Urinary bladder (tissue), 4 donors: Measurements from ENCODE around the gene CAPS. TPM values are rescaled to one million over a fixed set of nuclear protein-coding genes. Genes with fewer than 3 reads are reported as not detected.
"Not testable (repeated sequence)": the region's sequence is repeated elsewhere in the genome, so short reads cannot be mapped to it uniquely, and the experiment has no call there.

ENCODE experiments used
- DNase-seq: peaks from one replicate; pipeline ENCODE4 v3.0.0-alpha.2; 2015; ENCODE audit errors: extremely low spot score
- H3K27ac ChIP-seq: one replicate; pipeline ENCODE4 v1.5.1; 2013; ENCODE audit warnings: low read depth, mild to moderate bottlenecking, moderate library complexity
- H3K36me3 ChIP-seq: one replicate; pipeline ENCODE4 v1.6.1; 2013; ENCODE audit warnings: mild to moderate bottlenecking, moderate library complexity; ENCODE audit not compliant: insufficient read depth
- H3K4me1 ChIP-seq: one replicate; pipeline ENCODE4 v1.6.1; 2013; ENCODE audit warnings: mild to moderate bottlenecking, moderate library complexity; ENCODE audit not compliant: insufficient read depth
- H3K4me3 ChIP-seq: one replicate; pipeline ENCODE4 v1.5.1; 2013; ENCODE audit warnings: low read depth, low read length
- WGBS: extraction: QIAGEN DNeasy Blood & Tissue Kit; methylation state at CpG from one replicate; pipeline ENCODE4 v1.1.7; 2013; 5-methylcytosine and 5-hydroxymethylcytosine counted together
- polyA plus RNA-seq: library from polyadenylated mRNA; stranded (reverse); fragments of 200-250 nt; gene quantifications from one replicate; pipeline ENCODE4 v1.2.3, GENCODE V29; 2013
- total RNA-seq: library from RNA; depleted of rRNA; stranded (reverse); fragments of >200 nt; gene quantifications from one replicate; pipeline ENCODE4 v1.2.3, GENCODE V29; 2014
- donor health status: healthy with polysubstance abuse.
- donor health status: healthy.

The CAPS gene
- total RNA-seq (26.5 TPM), polyA plus RNA-seq (41.9 TPM)

DNA sequence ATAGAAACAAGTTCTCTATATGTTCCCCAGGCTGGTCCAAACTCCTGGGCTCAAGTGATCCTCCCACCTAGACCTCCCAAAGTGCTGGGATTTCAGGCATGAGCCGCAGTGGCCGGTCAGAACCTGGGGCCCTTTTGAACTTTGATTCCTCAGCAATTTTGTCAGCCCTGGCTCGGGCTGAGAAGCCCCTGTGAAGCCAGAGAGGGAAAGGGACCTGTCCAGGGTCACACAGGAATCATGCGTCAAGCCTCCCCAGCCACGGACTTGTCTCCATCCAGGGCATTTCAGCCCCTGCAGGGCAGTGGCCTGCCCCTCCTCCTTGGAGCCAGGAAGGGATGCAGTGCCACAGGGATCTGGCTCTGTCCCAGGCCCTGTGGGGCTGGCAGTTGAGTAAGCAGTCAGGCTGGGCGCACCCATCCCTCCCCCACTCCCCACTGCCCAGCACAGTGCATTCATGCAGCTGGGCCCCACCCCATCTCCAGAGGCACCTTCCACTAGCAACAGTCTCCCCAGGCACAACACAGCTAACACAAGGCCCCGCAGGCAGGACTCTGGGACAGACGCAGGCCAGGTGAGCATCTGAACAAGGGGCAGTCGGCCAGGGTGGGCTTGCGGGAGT lies at the start of gene CAPS:
CAPS (plus strand) TSS at position 516 of the 619 bp plus-strand sequence. CDS start 153 bp downstream, outside the sequence.
- 77% methylated on average over 10 of the region's 10 CpGs for WGBS
- H3K4me1 ChIP-seq, result no peaks in the 10 kb centered on the region
- H3K27ac ChIP-seq, result peak within 1 kb of the TSS; percentile 79
- H3K4me3 ChIP-seq, result peak within 1 kb of the TSS; percentile 11
- DNase-seq, result no peak
- peaks cover 6% of the 10 kb centered on the region for H3K36me3 ChIP-seq

DNA sequence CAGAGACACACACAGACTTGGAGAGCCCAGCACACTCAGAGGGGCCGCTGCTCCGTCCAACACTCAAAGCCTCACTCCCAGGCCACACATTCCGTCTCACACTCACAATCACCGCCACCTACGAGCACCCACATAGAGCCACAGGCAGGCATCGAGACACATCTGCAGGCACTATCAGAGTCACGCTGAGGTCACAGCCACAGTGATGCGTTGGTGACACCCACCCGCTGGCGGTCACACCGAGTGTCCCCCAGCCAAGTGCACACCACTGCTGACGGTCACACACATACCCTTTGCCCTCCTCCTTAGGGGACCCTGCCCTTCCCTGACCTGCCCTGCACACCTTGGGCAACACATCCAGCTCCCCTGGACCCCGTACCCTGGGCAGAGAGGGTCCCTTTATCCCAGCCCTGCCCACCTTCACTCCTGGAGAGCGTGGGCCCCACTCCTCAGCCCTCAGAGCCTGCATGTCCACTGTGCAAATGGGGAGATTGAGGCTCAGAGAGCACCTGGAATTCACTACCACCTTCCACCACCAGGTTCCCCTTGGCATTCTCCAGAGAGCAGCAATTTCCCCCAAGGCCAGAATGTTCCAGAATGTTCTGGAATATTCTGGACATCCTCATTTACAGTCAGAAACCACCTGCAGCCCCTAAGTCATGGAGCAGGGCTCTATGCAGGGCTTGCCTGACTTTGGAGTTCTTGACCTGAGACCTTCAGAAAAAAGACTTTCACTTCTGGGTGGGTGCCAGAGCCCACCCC lies 49.1 kb upstream of the CAPS start:
- Histone ChIP-seq H3K4me3 (no peak overlapping the region), H3K4me1 (no peaks in the 10 kb centered on the region), H3K27ac (no peak overlapping the region), H3K36me3 (no peaks in the 10 kb centered on the region)
- no peak for DNase-seq
- WGBS, result 87% methylated on average over 14 of the region's 14 CpGs

- Histone ChIP-seq H3K27ac (no peak overlapping the region), H3K4me1 (no peaks in the 10 kb centered on the region), H3K4me3 (no peak overlapping the region), H3K36me3 (no peaks in the 10 kb centered on the region)
- DNase-seq, result no peak
- WGBS, result 80% methylated on average over 11 of the region's 11 CpGs
Observed at GRCh38 chr19:5865772-5866171, 48.3 kb upstream of the CAPS start.

DNA sequence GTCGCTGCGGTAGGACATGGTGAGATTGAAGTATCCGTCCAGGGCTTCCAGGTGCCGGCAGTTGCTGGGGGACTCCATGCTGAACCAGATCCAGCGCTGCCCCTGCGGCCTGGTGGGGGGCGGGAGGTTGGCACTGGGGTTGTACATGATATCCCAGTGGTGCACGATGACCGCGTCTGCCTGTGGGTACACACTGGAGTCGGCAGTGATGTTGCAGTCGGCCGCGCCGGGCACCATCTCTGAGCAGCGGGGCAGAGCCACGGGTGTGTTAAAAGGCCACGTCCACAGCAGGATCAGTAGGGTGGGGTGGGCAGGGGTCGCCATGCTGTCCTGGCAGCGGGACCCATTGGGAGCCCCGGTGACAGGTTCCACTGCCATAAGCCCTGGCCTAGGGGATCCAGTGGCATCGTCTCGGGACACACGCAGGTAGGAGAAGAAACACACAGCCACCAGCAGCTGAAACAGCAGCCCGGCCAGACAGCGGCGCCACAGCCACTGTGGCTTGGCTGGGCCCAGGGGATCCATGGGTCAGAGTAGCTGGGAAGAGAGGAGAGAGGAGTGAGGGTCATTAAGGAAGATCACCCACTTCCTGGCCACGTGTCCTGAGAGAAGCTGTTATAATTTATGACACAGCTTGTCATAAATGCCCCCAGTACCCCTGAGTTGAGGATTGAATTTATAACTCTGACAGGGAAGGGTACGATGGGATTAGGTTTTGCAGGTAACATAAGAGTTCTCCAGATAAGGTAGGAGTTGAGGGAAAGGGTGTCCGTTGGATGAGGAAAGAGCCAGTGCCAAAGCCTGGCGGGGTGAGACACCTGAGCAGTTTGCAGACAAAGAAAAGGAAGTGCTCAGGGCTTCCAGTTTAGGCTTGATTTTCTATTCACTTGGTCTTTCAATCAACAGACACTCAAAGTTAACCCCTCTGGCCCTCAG lies 46.6 kb upstream of the CAPS start:
- Histone ChIP-seq H3K36me3 (no peaks in the 10 kb centered on the region), H3K4me3 (no peak overlapping the region), H3K27ac (no peak overlapping the region), H3K4me1 (no peaks in the 10 kb centered on the region)
- DNase-seq, result no peak
- 86% methylated on average over 31 of the region's 31 CpGs for WGBS

DNA sequence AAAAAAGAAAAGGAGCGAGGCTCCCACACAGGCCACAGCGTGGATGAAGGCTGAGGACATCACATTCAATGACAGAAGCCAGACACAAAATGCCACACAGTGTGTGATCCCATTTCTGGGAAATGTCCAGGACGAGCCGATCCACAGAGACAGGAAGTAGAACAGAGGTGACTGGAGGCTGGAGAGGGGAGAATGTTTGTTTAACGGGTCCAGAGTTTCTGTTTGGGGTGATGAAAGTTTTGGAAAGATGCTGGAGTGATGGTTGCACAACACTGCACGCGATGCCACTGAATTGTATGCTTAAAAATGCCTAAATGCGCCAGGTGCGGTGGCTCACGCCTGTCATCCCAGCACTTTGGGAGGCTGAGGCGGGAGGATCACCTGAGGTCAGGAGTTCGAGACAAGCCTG lies 43.1 kb upstream of the CAPS start:
- Histone ChIP-seq H3K27ac (no peak overlapping the region), H3K4me1 (no peaks in the 10 kb centered on the region), H3K36me3 (no peaks in the 10 kb centered on the region), H3K4me3 (no peak overlapping the region)
- no peak for DNase-seq
- 63% methylated on average over 12 of the region's 12 CpGs for WGBS

- H3K4me3 ChIP-seq, result no peak overlapping the region
- no peaks in the 10 kb centered on the region for H3K4me1 ChIP-seq
- no peak overlapping the region for H3K27ac ChIP-seq
- WGBS, result 90% methylated on average over 12 of the region's 12 CpGs
- no peak for DNase-seq
- H3K36me3 ChIP-seq, result no peaks in the 10 kb centered on the region
Observed at GRCh38 chr19:5873617-5874199, 40.3 kb upstream of the CAPS start.

GRCh38 chr19:5874496-5874895 lies 39.6 kb upstream of the CAPS start:
- H3K4me1 ChIP-seq, H3K36me3 ChIP-seq: not testable (repeated sequence)

GRCh38 chr19:5877427-5877826 lies 36.6 kb upstream of the CAPS start:
- H3K4me3 ChIP-seq, result no peak overlapping the region
- no peaks in the 10 kb centered on the region for H3K36me3 ChIP-seq
- 86% methylated on average over 8 of the region's 8 CpGs for WGBS
- no peak overlapping the region for H3K27ac ChIP-seq
- no peaks in the 10 kb centered on the region for H3K4me1 ChIP-seq
- no peak for DNase-seq

More at GRCh38 chr19:5874496-5874895, 39.6 kb upstream of the CAPS start:
- WGBS, result 81% methylated on average over 7 of the region's 7 CpGs
- not testable (repeated sequence) for H3K4me3 ChIP-seq, H3K27ac ChIP-seq, DNase-seq

- DNase-seq, result no peak
- WGBS, result 76% methylated on average over 9 of the region's 9 CpGs
- H3K36me3 ChIP-seq, result no peaks in the 10 kb centered on the region
- H3K4me1 ChIP-seq, result no peaks in the 10 kb centered on the region
- no peak overlapping the region for H3K4me3 ChIP-seq
- no peak overlapping the region for H3K27ac ChIP-seq
Observed at GRCh38 chr19:5877882-5878281, 36.2 kb upstream of the CAPS start.

DNA sequence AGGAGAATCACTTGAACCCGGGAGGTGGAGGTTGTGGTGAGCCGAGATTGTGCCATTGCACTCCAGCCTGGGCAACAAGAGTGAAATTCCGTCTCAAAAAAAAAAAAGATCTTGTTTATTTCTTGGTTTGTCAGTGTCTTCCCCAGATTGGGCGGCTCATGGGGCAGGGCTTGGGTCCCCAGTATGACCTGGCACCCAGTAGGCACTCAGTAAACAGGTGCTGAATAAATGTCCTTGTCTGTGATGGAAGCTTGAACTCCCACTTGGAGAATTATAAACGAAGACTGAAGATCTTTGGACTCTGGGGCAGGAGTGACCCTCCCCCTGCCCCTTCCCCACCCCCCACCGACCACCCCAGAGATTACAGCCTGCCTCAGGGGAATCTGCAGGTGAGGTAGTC lies 33.9 kb upstream of the CAPS start:
- no peaks in the 10 kb centered on the region for H3K4me1 ChIP-seq
- DNase-seq, result no peak
- H3K4me3 ChIP-seq, result no peak overlapping the region
- H3K36me3 ChIP-seq, result no peaks in the 10 kb centered on the region
- H3K27ac ChIP-seq, result no peak overlapping the region
- 30% methylated on average over 6 of the region's 6 CpGs for WGBS

DNA sequence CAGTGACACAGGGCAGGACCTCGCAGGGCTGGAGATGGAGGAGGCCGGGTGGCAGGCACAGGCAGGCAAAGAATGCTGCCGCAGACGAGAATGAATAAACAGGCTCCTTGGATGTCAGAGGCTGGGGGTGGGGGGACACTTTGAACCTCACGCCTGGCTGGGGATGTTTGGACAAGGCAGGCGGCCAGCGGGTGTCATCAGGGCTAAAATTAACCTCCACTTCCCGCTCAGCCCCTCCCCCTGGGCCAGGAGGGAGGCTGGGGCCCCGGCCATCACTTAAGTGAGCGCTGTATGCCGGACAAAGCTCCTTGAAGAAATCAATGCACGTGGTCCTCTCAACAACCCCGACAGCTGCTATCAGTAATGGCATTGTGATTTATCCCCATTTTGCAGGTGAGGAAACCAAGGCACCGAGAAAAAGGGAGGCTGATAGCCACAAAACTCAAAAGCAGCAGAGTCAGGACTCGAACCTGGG lies 33.4 kb upstream of the CAPS start:
- no peaks in the 10 kb centered on the region for H3K4me1 ChIP-seq
- DNase-seq, result no peak
- WGBS, result 8% methylated on average over 15 of the region's 15 CpGs
- no peak overlapping the region for H3K4me3 ChIP-seq
- H3K36me3 ChIP-seq, result no peaks in the 10 kb centered on the region
- no peak overlapping the region for H3K27ac ChIP-seq

DNA sequence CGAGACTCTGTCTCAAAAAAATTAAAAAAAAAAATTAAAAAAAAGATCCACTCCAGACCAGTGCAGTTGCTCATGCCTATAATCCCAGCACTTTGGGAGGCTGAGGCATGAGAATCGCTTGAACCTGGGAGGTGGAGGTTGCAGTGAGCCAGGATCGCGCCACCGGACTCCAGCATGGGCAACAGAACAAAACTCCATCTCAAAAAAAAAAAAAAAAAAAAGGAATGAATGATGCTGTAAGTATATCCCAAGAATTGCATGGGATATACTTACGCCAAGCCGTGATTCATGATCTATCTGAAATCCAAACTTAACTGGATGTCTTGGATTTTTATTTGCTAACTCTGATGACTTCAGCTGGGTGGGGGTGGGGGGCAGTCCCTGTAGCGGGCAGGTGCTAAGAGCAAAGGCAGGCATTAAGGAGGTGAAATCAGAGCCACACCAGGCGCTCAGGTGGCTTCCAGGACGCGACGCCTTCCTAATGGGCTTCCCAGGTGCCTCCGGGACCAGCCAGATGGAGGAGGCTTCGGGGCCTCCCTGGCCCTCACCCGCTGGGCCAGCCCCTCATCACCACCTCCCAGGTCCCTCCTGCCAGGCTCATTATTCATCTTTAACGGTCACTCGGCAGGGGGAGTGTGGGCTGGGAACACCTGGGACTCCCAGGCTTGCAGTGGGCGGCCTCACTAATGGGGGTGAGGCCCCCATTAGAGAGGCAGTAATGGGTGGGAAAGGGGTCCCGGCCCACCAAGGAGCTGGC lies 32.3 kb upstream of the CAPS start:
- no peak for DNase-seq
- WGBS, result 65% methylated on average over 19 of the region's 19 CpGs
- no peak overlapping the region for H3K27ac ChIP-seq

More for the DNA sequence above, 32.3 kb upstream of the CAPS start:
- Histone ChIP-seq H3K4me3 (no peak overlapping the region), H3K4me1 (no peaks in the 10 kb centered on the region), H3K36me3 (no peaks in the 10 kb centered on the region)
